ENCODE measurements around the gene FAM241A. TPM values are rescaled to one million over a fixed set of nuclear protein-coding genes. Genes with fewer than 3 reads are reported as not detected.

The FAM241A gene
- total and polyA plus RNA-seq, 9 of the 15 experiments (the other 6 are each of a cell fraction or from before 2014, with no cell fraction given) = 2.3 to 8.5 (median 5.3) TPM

DNA sequence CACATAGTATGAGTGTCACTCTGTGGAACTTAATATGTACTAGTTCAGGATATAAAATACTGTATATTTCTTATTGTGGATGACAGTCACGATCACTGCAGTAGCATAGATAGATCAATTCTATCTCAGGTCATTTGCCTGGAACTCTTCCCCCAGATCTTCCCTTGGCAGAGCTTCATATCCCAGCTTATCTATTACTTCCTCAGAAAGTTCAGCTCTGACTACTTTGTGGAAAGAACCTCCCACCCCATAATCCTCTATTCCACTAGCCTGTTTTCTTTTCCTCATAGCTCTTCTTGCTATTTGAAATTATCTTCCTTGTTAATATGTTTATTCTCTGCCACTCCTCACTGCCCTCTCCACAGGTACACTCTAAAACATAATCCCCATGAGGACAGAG lies 10.9 kb downstream of the FAM241A start (continued):
- TF ChIP-seq MECOM (CRISPR knock-in tag; IDR thresholded peaks at IDR 0.05) (no peak), MEF2D (tag; conservative IDR thresholded peaks at IDR 0.05; ENCODE audit: low read depth) (no peak)

DNA sequence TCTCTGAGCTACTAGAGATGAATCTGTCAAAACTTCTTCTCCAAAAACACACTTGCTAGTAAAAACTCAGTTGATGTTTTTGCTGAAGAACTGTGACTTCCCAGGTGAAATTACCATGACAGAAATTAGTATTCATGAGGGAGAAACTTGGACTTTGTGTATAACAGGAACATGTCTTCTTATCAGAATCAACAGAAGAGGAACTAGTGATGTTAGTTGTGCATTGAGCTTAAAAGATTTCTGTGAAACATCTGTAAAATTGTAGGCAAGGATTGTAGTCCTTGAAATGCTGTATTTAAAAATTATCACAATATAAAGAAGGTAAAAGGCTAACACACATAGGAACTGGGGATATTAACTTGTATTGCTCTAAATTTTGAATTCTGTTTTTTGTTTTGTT lies 11.3 kb downstream of the FAM241A start:
- no TSS peak for BruUV-seq (replicated peaks)
- Histone ChIP-seq H3K4me1 (replicated peaks in 1 of 2; ENCODE audit: control insufficient read depth in 2 of 2, insufficient read depth in 2 of 2, low read length in 2 of 2) (peaks cover 8 to 24% of the 10 kb centered on the region in 2 experiments), H3K79me2 (ENCODE audit: control insufficient read depth, insufficient read depth, low read length) (peaks cover 68% of the 10 kb centered on the region), H3K4me2 (ENCODE audit: insufficient read depth, low read length) (no peak overlapping the region), H3K27ac (ENCODE audit: extremely low read depth, low read depth, low read length) (peak overlapping the region; percentile 39; the same call in 1 of the 3 replicates), H3K9me3 (replicated peaks; ENCODE audit: control insufficient read depth, insufficient read depth, low read depth, low read length) (no peaks in the 10 kb centered on the region), H3K36me3 (ENCODE audit: control insufficient read depth, insufficient read depth, low read length) (peaks cover 4% of the 10 kb centered on the region; the same call in 1 of the 3 replicates), H3K9me1 (ENCODE audit: control insufficient read depth, insufficient read depth, low read length) (no peaks in the 10 kb centered on the region), H3K27me3 (ENCODE audit: control insufficient read depth in 2 of 2, insufficient read depth in 2 of 2, low read length in 2 of 2) (no peaks in the 10 kb centered on the region), H3K4me3 (no peak overlapping the region), H2AFZ (ENCODE audit: low read depth, low read length) (no peak overlapping the region), H3K9ac (ENCODE audit: insufficient read depth in 1 of 2, low read depth in 2 of 2, low read length in 2 of 2) (no peak overlapping the region), H4K20me1 (replicated peaks; ENCODE audit: control insufficient read depth, insufficient read depth, low read length) (no peaks in the 10 kb centered on the region)
- no peak for DNase-seq (ENCODE audit: extremely low read depth in 1 of 4, low spot score in 3 of 4)
- FAIRE-seq = peak; percentile 69
- CTCF ChIA-PET (ENCODE audit: low intra/inter-chr PET ratio) = no interaction called here
- intact Hi-C loops (cut with micrococcal nuclease) (no loop called here), in situ Hi-C loops (cut with MboI) (no loop called here)
- POLR2A ChIA-PET = no interaction called here
- ATAC-seq = 0 out of 3 replicates have a peak, but pooled peaks have one; percentile 20
- TF ChIP-seq GMEB1 (CRISPR knock-in tag; IDR thresholded peaks at IDR 0.05) (no peak), PHF20 (IDR thresholded peaks at IDR 0.05; ENCODE audit: partially characterized antibody) (no peak), ZNF766 (CRISPR knock-in tag; conservative IDR thresholded peaks at IDR 0.05) (0 out of 2 replicates have a peak, but pooled peaks have one; percentile 15), ZNF24 (IDR thresholded peaks at IDR 0.05) (peak; percentile 89), AFF4 (CRISPR knock-in tag; IDR thresholded peaks at IDR 0.05) (no peak), MTF1 (CRISPR knock-in tag; IDR thresholded peaks at IDR 0.05; ENCODE audit: borderline replicate concordance) (no peak), HMG20B (CRISPR knock-in tag; IDR thresholded peaks at IDR 0.05) (no peak), TAL1 (IDR thresholded peaks at IDR 0.05) (0 out of 2 replicates have a peak, but pooled peaks have one; percentile 10), HMBOX1 (IDR thresholded peaks at IDR 0.05) (peak; percentile 39; the same call in 1 of the 2 replicates), SFPQ (IDR thresholded peaks at IDR 0.05; ENCODE audit: low read depth, low read length) (no peak)

Measured in K562 (cell line).